ENCODE results near the gene SRPK3. TPM values are rescaled to one million over a fixed set of nuclear protein-coding genes. Genes with fewer than 3 reads are reported as not detected.

SRPK3 gene
- total RNA-seq, 1 experiment from 2014 or later, result 0.14 TPM

- peaks cover 11% of the 10 kb centered on the region for H3K4me1 Mint-ChIP-seq (ENCODE audit: low read depth, unreplicated experiment)
- H3K36me3 Mint-ChIP-seq (ENCODE audit: insufficient read depth, unreplicated experiment), result peaks cover 37% of the 10 kb centered on the region
- CTCF ChIA-PET, result interaction anchor here (1.1 kb wide), 1 partner anchor 182 kb away, joined by 3 read pairs; no protein-coding TSS in a partner anchor
- no TSS peak for BruUV-seq (replicated peaks)
- peak overlapping the region; percentile 83 for H3K4me3 Mint-ChIP-seq (ENCODE audit: low read depth, unreplicated experiment)
- DNase-seq, result no peak
- no peak for TF ChIP-seq CTCF (IDR thresholded peaks at IDR 0.05; ENCODE audit: unreplicated experiment)
- no peaks in the 10 kb centered on the region for H3K9me3 Mint-ChIP-seq (ENCODE audit: low read depth, unreplicated experiment)
- H3K27ac Mint-ChIP-seq (ENCODE audit: unreplicated experiment), result no peak overlapping the region
- intact Hi-C loops (cut with micrococcal nuclease; ENCODE audit: unreplicated experiment), result loop anchor here (2.0 to 5.0 kb wide), 2 partner anchors 120 to 183 kb away; no protein-coding TSS in a partner anchor
- H3K27me3 Mint-ChIP-seq (ENCODE audit: unreplicated experiment), result no peaks in the 10 kb centered on the region
These were observed 16.1 kb upstream of the SRPK3 start for GRCh38 chrX:153764786-153765137.

DNA sequence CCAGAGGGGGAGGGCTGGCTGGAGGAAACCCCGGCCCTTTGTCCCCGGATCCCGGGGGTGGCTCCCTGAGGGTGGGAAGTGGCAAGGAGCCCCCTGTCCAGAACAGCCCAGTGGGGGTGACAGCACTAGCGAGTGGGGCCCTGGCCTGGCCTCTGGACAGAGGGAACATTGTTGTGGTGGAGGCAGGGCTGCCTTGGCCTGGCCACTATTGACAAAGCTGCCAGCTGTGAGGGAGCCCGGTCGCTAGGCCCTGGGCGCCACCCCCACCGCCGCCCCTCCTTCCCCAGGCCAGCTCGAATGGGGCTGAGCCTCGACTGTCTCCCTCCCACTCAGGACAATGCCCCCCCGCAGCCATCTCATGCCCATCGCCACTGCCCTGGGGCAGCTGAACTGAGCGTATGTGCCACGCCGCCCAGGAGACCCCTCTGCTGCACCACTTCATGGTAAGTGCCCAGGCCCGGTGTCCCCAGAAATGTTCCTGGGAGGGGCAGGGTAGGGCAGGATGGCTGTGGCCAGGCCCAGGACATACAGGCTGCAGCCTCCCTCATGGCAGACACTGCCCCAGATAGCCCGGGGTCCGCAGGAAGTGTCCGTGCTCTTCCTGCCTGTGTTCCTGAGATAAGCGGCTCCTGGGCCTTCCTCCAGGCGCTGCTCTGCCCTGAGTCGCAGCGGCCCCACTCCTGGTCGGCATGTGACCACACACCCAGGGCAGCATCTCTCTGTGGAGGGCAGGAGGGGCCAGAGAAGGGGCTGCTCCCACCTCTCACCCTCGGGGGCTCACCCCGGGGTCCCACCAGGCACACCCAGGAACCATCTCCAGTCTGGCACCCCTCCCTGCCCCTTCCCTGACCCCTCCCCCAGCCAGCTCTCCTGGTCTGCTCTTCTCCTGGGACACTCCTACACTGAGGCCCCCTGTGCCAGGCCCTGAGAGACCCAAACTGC lies 15.4 kb upstream of the SRPK3 start:
- no TSS peak for BruUV-seq (replicated peaks)
- TF ChIP-seq CTCF (IDR thresholded peaks at IDR 0.05; ENCODE audit: unreplicated experiment), result no peak
- CTCF ChIA-PET, result interaction anchor here (1.1 kb wide), 1 partner anchor 182 kb away, joined by 3 read pairs; no protein-coding TSS in a partner anchor
- DNase-seq, result peak; percentile 30
- intact Hi-C loops (cut with micrococcal nuclease; ENCODE audit: unreplicated experiment), result loop anchor here (2.0 kb wide), 1 partner anchor 119 kb away; no protein-coding TSS in a partner anchor
- H3K4me1 Mint-ChIP-seq (ENCODE audit: low read depth, unreplicated experiment), result peaks cover 11% of the 10 kb centered on the region
- H3K9me3 Mint-ChIP-seq (ENCODE audit: low read depth, unreplicated experiment), result no peaks in the 10 kb centered on the region
- H3K27me3 Mint-ChIP-seq (ENCODE audit: unreplicated experiment), result no peaks in the 10 kb centered on the region
- H3K4me3 Mint-ChIP-seq (ENCODE audit: low read depth, unreplicated experiment), result peak overlapping the region; percentile 83
- peak overlapping the region; percentile 43 for H3K27ac Mint-ChIP-seq (ENCODE audit: unreplicated experiment)
- peaks cover 42% of the 10 kb centered on the region for H3K36me3 Mint-ChIP-seq (ENCODE audit: insufficient read depth, unreplicated experiment)

GRCh38 chrX:153766098-153766817 lies 14.6 kb upstream of the SRPK3 start:
- intact Hi-C loops (cut with micrococcal nuclease; ENCODE audit: unreplicated experiment), result no loop called here
- Mint-ChIP-seq H3K4me1 (ENCODE audit: low read depth, unreplicated experiment) (peaks cover 11% of the 10 kb centered on the region), H3K4me3 (ENCODE audit: low read depth, unreplicated experiment) (peak overlapping the region; percentile 83), H3K27me3 (ENCODE audit: unreplicated experiment) (no peaks in the 10 kb centered on the region), H3K9me3 (ENCODE audit: low read depth, unreplicated experiment) (no peaks in the 10 kb centered on the region), H3K36me3 (ENCODE audit: insufficient read depth, unreplicated experiment) (peaks cover 42% of the 10 kb centered on the region), H3K27ac (ENCODE audit: unreplicated experiment) (peak overlapping the region; percentile 43)
- DNase-seq, result peak; percentile 60
- no TSS peak for BruUV-seq (replicated peaks)
- TF ChIP-seq CTCF (IDR thresholded peaks at IDR 0.05; ENCODE audit: unreplicated experiment), result no peak
- CTCF ChIA-PET, result interaction anchor here (0.6 to 0.8 kb wide), 2 partner anchors 145 to 181 kb away, joined by 3 to 4 read pairs; no protein-coding TSS in a partner anchor

GRCh38 chrX:153766871-153767673 lies 13.8 kb upstream of the SRPK3 start:
- H3K4me1 Mint-ChIP-seq (ENCODE audit: low read depth, unreplicated experiment), result peaks cover 11% of the 10 kb centered on the region
- intact Hi-C loops (cut with micrococcal nuclease; ENCODE audit: unreplicated experiment), result no loop called here
- H3K27me3 Mint-ChIP-seq (ENCODE audit: unreplicated experiment), result no peaks in the 10 kb centered on the region
- no peak for DNase-seq
- no peak for TF ChIP-seq CTCF (IDR thresholded peaks at IDR 0.05; ENCODE audit: unreplicated experiment)
- H3K36me3 Mint-ChIP-seq (ENCODE audit: insufficient read depth, unreplicated experiment), result peaks cover 42% of the 10 kb centered on the region
- H3K4me3 Mint-ChIP-seq (ENCODE audit: low read depth, unreplicated experiment), result peak overlapping the region; percentile 83
- H3K27ac Mint-ChIP-seq (ENCODE audit: unreplicated experiment), result peak overlapping the region; percentile 43
- H3K9me3 Mint-ChIP-seq (ENCODE audit: low read depth, unreplicated experiment), result no peaks in the 10 kb centered on the region
- CTCF ChIA-PET, result interaction anchor here (0.8 kb wide), 1 partner anchor 144 kb away, joined by 3 read pairs; no protein-coding TSS in a partner anchor
- no TSS peak for BruUV-seq (replicated peaks)
